HepG2 (cell line): ENCODE data around the gene ANO9. TPM values are rescaled to one million over a fixed set of nuclear protein-coding genes. Genes with fewer than 3 reads are reported as not detected.

Source experiments
- ATAC-seq: fragments of 200-7000 bp; cut with Tn5 transposase; 3 replicates; pipeline ENCODE4 v1.9.1; 2020; ENCODE audit warnings: mild to moderate bottlenecking, moderate library complexity
- Bru-seq: library from RNA; stranded (reverse); fragments of 400-500 nt; gene quantifications from one replicate; lab custom pipeline; 2021; lab: Mats Ljungman, UMichigan
- BruChase-seq, 2 experiments: library from RNA; stranded (reverse); fragments of 400-500 nt; gene quantifications; one replicate each; lab custom pipeline; 2021; lab: Mats Ljungman, UMichigan
- BruUV-seq: library from RNA; stranded (reverse); fragments of 400-500 nt; replicated peaks from 2 replicates; lab custom pipeline; 2021; lab: Mats Ljungman, UMichigan
- CTCF ChIA-PET: fragments of 300-600 bp; formaldehyde crosslinking; extraction: SDS; loops from one replicate; lab custom pipeline; 2021; ENCODE audit warnings: low total read pairs, inconsistent platforms, low intra/inter-chr PET ratio; lab: Yijun Ruan, JAX
- POLR2A ChIA-PET: fragments of 350-600 bp; sonication (Branson Sonifier 250); formaldehyde crosslinking; loops from one replicate; lab custom pipeline; 2020; ENCODE audit warnings: antibody characterized with exemption, inconsistent platforms; lab: Yijun Ruan, JAX
- DNase-seq: peaks from one replicate; pipeline ENCODE4 v3.0.0-alpha.2; 2015; ENCODE audit warnings: low spot score
- FAIRE-seq: peaks from 3 replicates; lab custom pipeline; 2011; peaks lifted over from hg19 to GRCh38; lab: Jason Lieb, UNC
- H2AFZ ChIP-seq: one replicate; pipeline ENCODE4 v1.6.1; 2011; ENCODE audit warnings: low read length, inconsistent platforms
- H3K27ac ChIP-seq: fragments of 300-600 bp; 3 replicates; pipeline ENCODE4 v1.8.0; 2011; ENCODE audit warnings: mixed run types, mild to moderate bottlenecking, mixed read lengths, low read length, inconsistent platforms; ENCODE audit not compliant: insufficient read depth; ENCODE audit errors: extremely low read length
- H3K27me3 ChIP-seq, 2 experiments: fragments of 200-600 bp in 1 of 2; 2 replicates in 1 of 2; 3 replicates in 1 of 2; pipeline versions ENCODE4 v1.6.0 to v1.8.0; 2011; ENCODE audit warnings: low read length in 2 of 2, mild to moderate bottlenecking in 2 of 2, moderate library complexity in 2 of 2, inconsistent platforms in 1 of 2; ENCODE audit not compliant: insufficient read depth in 2 of 2, control insufficient read depth in 1 of 2
- H3K36me3 ChIP-seq, 2 experiments: fragments of 200-600 bp in 1 of 2; replicated peaks in 1 of 2; 2 replicates in 1 of 2; 3 replicates in 1 of 2; pipeline versions ENCODE4 v1.5.1 to v1.8.0; 2011; ENCODE audit warnings: low read length in 2 of 2, inconsistent platforms in 1 of 2; ENCODE audit not compliant: insufficient read depth in 2 of 2, control insufficient read depth in 1 of 2
- H3K4me1 ChIP-seq: 2 replicates; pipeline ENCODE4 v1.5.1; 2012; ENCODE audit warnings: low read length, inconsistent platforms; ENCODE audit not compliant: insufficient read depth
- H3K4me2 ChIP-seq: 2 replicates; pipeline ENCODE4 v1.6.0; 2011; ENCODE audit warnings: low read depth, low read length, inconsistent platforms
- H3K4me3 ChIP-seq, 3 experiments: fragments of 200-600 bp in 1 of 3; sonication (generic), shearing (Covaris generic) in 1 of 3; replicated peaks in 1 of 3; 2 replicates each; pipeline ENCODE4 v1.5.1; 2011 to 2016; ENCODE audit warnings: low read length in 3 of 3, inconsistent platforms in 2 of 3, low read depth in 2 of 3, mild to moderate bottlenecking in 2 of 3, control low read depth in 1 of 3, mixed read lengths in 1 of 3; ENCODE audit not compliant: insufficient read depth in 1 of 3
- H3K79me2 ChIP-seq: one replicate; pipeline ENCODE4 v1.6.1; 2011; ENCODE audit warnings: low read length, inconsistent platforms; ENCODE audit not compliant: insufficient read depth
- H3K9ac ChIP-seq: 2 replicates; pipeline ENCODE4 v1.6.0; 2011; ENCODE audit warnings: mild to moderate bottlenecking, low read depth, low read length, inconsistent platforms; ENCODE audit not compliant: insufficient read depth
- H3K9me3 ChIP-seq: 2 replicates; pipeline ENCODE4 v1.5.1; 2012; ENCODE audit warnings: mild to moderate bottlenecking, low read length
- H4K20me1 ChIP-seq: 2 replicates; pipeline ENCODE4 v1.6.0; 2011; ENCODE audit warnings: inconsistent platforms, mild to moderate bottlenecking, low read length, moderate library complexity; ENCODE audit not compliant: insufficient read depth
- FOXP1 ChIP-seq, 2 experiments: fragments of 450-650 bp in 1 of 2; IDR thresholded peaks; 2 replicates each; pipeline ENCODE4 v1.6.1; 2017 to 2018; ENCODE audit warnings: antibody characterized with exemption in 1 of 2
- LCORL ChIP-seq, 2 experiments: fragments of 450-650 bp in 1 of 2; sonication (generic) in 1 of 2; formaldehyde crosslinking in 1 of 2; IDR thresholded peaks; 2 replicates each; pipeline versions ENCODE4 v1.5.0 to v1.6.1; 2017 to 2020; ENCODE audit warnings: antibody characterized with exemption in 1 of 2, missing genetic modification reagents in 1 of 2
- RBFOX2 ChIP-seq: fragments of 200-400 bp; formaldehyde crosslinking; IDR thresholded peaks from 2 replicates; pipeline ENCODE4 v1.6.1; 2017; ENCODE audit warnings: low read depth, mild to moderate bottlenecking, low read length
- SAP130 ChIP-seq: IDR thresholded peaks from 2 replicates; pipeline ENCODE4 v1.6.1; 2016; ENCODE audit warnings: low read depth
- SMYD3 ChIP-seq: sonication (generic); formaldehyde crosslinking; IDR thresholded peaks from 2 replicates; pipeline ENCODE4 v1.8.1; 2023; ENCODE audit warnings: mild to moderate bottlenecking, missing genetic modification reagents
- ZNF24 ChIP-seq: fragments of 450-650 bp; IDR thresholded peaks from 2 replicates; pipeline ENCODE4 v1.6.1; 2017; ENCODE audit warnings: antibody characterized with exemption, mild to moderate bottlenecking
- ZNF547 ChIP-seq: sonication (generic); formaldehyde crosslinking; IDR thresholded peaks from 2 replicates; pipeline ENCODE4 v1.5.1; 2020; ENCODE audit warnings: mild to moderate bottlenecking, missing genetic modification reagents
- ZNF569 ChIP-seq: sonication (generic); formaldehyde crosslinking; IDR thresholded peaks from 2 replicates; pipeline ENCODE4 v1.5.0; 2020; ENCODE audit warnings: mild to moderate bottlenecking, missing genetic modification reagents, moderate library complexity, borderline replicate concordance
- ZNF891 ChIP-seq: sonication (generic); formaldehyde crosslinking; IDR thresholded peaks from 2 replicates; pipeline ENCODE4 v1.5.0; 2020; ENCODE audit warnings: mild to moderate bottlenecking, missing genetic modification reagents
- WGBS: methylation state at CpG from one replicate; pipeline ENCODE4 v1.1.6; 2017; ENCODE audit warnings: low lambda C conversion rate; 5-methylcytosine and 5-hydroxymethylcytosine counted together
- in situ Hi-C: cut with HindIII; loops from 2 replicates; pipeline ENCODE4 v1.10.0; 2017; ENCODE audit warnings: low pct_unique_long_range_greater_than_20kb; ENCODE audit not compliant: extremely low pct_ligation_motif_present
- intact Hi-C: fragments of 100-400 bp; cut with micrococcal nuclease; formaldehyde crosslinking; loops from one replicate; pipeline ENCODE4 v1.10.0; 2022; ENCODE audit not compliant: unreplicated experiment
- long read RNA-seq, 2 experiments: library from RNA in 1 of 2; library from polyadenylated mRNA in 1 of 2; stranded (forward) in 1 of 2; unstranded in 1 of 2; transcript quantifications; one replicate each; pipeline ENCODE4 v2.0.0, GENCODE V29; 2019 to 2022
- polyA minus RNA-seq, 3 experiments: library from RNA; depleted of rRNA, polyadenylated mRNA; stranded (reverse); fragments of >200 nt; gene quantifications; 2 replicates each; pipeline ENCODE4 v1.2.3, GENCODE V29; 2011; ENCODE audit warnings: low replicate concordance in 1 of 3
- polyA plus RNA-seq, 8 experiments: library from polyadenylated mRNA; depleted of rRNA in 3 of 8; stranded (reverse) in 7 of 8; unstranded in 1 of 8; fragments of >200 nt; fragmentation: Illumina TruSeq in 4 of 8; extraction: Trizol in 4 of 8; gene quantifications; 2 replicates each; pipeline versions ENCODE4 v1.2.1 to v1.2.3, GENCODE V29; 2011 to 2016; ENCODE audit warnings: low read depth in 4 of 8, missing spikeins in 1 of 8, mixed read lengths in 1 of 8; ENCODE audit not compliant: insufficient read depth in 1 of 8
- total RNA-seq, 5 experiments: library from RNA; depleted of rRNA; stranded (reverse); fragments of >200 nt; fragmentation: Illumina TruSeq; extraction: Trizol; gene quantifications; 2 replicates each; pipeline ENCODE4 v1.2.3, GENCODE V29; 2016; ENCODE audit warnings: low read depth in 1 of 5
- TF ChIP-seq, protein P1 (sequence below): sonication (generic); formaldehyde crosslinking; IDR thresholded peaks from 2 replicates; pipeline ENCODE4 v1.4.0; 2020; ENCODE audit warnings: missing genetic modification reagents
- TF ChIP-seq, protein P2 (sequence below): sonication (generic); formaldehyde crosslinking; IDR thresholded peaks from 2 replicates; pipeline ENCODE4 v1.4.0; 2020; ENCODE audit warnings: mild to moderate bottlenecking, missing genetic modification reagents

ANO9 gene, protein sequence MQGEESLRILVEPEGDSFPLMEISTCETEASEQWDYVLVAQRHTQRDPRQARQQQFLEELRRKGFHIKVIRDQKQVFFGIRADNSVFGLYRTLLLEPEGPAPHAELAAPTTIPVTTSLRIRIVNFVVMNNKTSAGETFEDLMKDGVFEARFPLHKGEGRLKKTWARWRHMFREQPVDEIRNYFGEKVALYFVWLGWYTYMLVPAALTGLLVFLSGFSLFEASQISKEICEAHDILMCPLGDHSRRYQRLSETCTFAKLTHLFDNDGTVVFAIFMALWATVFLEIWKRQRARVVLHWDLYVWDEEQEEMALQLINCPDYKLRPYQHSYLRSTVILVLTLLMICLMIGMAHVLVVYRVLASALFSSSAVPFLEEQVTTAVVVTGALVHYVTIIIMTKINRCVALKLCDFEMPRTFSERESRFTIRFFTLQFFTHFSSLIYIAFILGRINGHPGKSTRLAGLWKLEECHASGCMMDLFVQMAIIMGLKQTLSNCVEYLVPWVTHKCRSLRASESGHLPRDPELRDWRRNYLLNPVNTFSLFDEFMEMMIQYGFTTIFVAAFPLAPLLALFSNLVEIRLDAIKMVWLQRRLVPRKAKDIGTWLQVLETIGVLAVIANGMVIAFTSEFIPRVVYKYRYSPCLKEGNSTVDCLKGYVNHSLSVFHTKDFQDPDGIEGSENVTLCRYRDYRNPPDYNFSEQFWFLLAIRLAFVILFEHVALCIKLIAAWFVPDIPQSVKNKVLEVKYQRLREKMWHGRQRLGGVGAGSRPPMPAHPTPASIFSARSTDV
- total RNA-seq (2016; rRNA removed; fragmentation: Illumina TruSeq; extraction: Trizol) (1.5 and 8.9 TPM in 2 replicates), polyA plus RNA-seq (2011; rRNA removed) (14.3 and 19.9 TPM in 2 replicates), polyA minus RNA-seq (2011; rRNA and poly(A)+ RNA removed; ENCODE audit: low replicate concordance) (0.23 and 6.4 TPM in 2 replicates), Bru-seq, nascent RNA (percentile 43 among the genes with signal in this experiment), BruChase-seq, experiment 1, labeled RNA remaining after a 6-hour chase (percentile 64 among the genes with signal in this experiment), BruChase-seq, experiment 2, labeled RNA remaining after a 2-hour chase (percentile 51 among the genes with signal in this experiment)
- total RNA-seq (2016; cell fraction: cytosol; rRNA removed; fragmentation: Illumina TruSeq; extraction: Trizol; ENCODE audit: low read depth), result 1.8 and 2.3 TPM in 2 replicates
- total RNA-seq (2016; cell fraction: insoluble cytoplasmic fraction; rRNA removed; fragmentation: Illumina TruSeq; extraction: Trizol), result 1.2 and 9.2 TPM in 2 replicates
- 1.7 and 2.0 TPM in 2 replicates for total RNA-seq (2016; cell fraction: membrane; rRNA removed; fragmentation: Illumina TruSeq; extraction: Trizol)
- total RNA-seq (2016; cell fraction: nucleus; rRNA removed; fragmentation: Illumina TruSeq; extraction: Trizol), result 14.4 and 16.4 TPM in 2 replicates
- 2.2 and 2.9 TPM in 2 replicates for polyA plus RNA-seq (2011; cell fraction: cytosol; rRNA removed)
- polyA plus RNA-seq (2011; cell fraction: nucleus; rRNA removed), result 267 and 279 TPM in 2 replicates
- 18.3 and 18.6 TPM in 2 replicates for polyA plus RNA-seq (2012)
- polyA plus RNA-seq (2016; cell fraction: cytosol; fragmentation: Illumina TruSeq; extraction: Trizol; ENCODE audit: low read depth), result 0.44 and 0.54 TPM in 2 replicates
- polyA plus RNA-seq (2016; cell fraction: insoluble cytoplasmic fraction; fragmentation: Illumina TruSeq; extraction: Trizol; ENCODE audit: low read depth), result 1.5 and 1.9 TPM in 2 replicates
- 0.82 and 1.0 TPM in 2 replicates for polyA plus RNA-seq (2016; cell fraction: membrane; fragmentation: Illumina TruSeq; extraction: Trizol; ENCODE audit: low read depth)
- polyA plus RNA-seq (2016; cell fraction: nucleus; fragmentation: Illumina TruSeq; extraction: Trizol; ENCODE audit: insufficient read depth, low read depth), result 71.0 and 80.1 TPM in 2 replicates
- 0.97 and 2.5 TPM in 2 replicates for polyA minus RNA-seq (2011; cell fraction: cytosol; rRNA and poly(A)+ RNA removed)
- 14.8 and 15.1 TPM in 2 replicates for polyA minus RNA-seq (2011; cell fraction: nucleus; rRNA and poly(A)+ RNA removed)
- long read RNA-seq, experiment 1, partial matches to known transcripts, result 1 of 3 reads
- long read RNA-seq, experiment 1, other reads (novel, unspliced or antisense), result 2 of 3 reads
- long read RNA-seq, experiment 2, partial matches to known transcripts, result 1 of 10 reads
- long read RNA-seq, experiment 2, other reads (novel, unspliced or antisense), result 8 of 10 reads

DNA sequence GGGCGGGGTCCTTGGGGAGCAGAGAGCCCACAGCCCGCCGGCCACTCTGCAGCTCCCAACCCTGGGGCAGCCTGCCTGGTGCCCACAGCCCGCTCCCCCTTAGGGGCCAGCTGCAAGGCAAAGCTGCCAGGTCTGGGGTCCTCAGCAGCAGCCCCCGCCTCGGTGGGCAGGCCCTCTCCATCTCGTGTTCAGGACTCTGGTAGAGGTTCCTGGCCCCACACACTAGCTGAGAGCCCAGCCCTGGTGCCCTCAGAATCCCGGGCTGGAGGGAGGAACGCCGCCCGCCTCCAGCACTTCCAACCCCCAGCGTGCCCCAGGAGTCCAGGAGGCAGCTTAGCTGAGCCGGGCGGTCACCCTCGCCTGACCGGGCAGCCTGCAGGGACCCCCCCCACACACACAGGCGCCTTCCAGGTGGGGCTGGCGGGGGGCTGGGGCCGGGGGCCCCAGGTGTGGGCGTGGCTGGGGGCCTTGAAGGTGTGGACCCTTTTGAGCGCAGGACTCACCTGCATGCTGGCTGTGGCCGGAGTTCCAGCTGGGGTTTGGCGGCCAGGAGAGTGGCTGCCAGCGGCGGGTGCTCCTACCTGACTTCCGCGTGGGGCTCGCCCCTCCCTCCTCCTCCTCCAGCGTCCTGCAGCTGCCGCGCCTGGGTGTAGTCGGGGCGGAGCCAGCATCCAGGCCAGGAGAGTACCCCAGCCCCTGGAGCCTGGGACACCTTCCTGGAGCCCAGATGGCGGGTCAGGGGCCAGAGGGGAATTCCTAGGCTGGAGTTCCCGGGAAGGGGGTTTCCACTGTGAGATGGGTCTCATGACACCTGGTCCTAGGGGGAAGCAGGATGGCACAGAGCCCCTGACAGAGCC is at the start of gene ANO9:
Gene ANO9 (minus strand): TSS at position 594 of the 857 bp plus-strand sequence. CDS start 85 bp downstream, at position 509.
- WGBS, result 80% methylated on average over 3 of the region's 35 CpGs
- Histone ChIP-seq H3K9ac (peak within 1 kb of the TSS; percentile 49), H3K36me3 (no peaks in the 10 kb centered on the region), H3K27ac (no peak within 1 kb of the TSS), H2AFZ (no peak within 1 kb of the TSS), H3K4me1 (peaks cover 53% of the 10 kb centered on the region), H3K79me2 (no peaks in the 10 kb centered on the region), H3K4me2 (peak within 1 kb of the TSS; percentile 95), H3K9me3 (no peaks in the 10 kb centered on the region), H3K27me3 (no peaks in the 10 kb centered on the region), H4K20me1 (no peaks in the 10 kb centered on the region), H3K4me3 (peak within 1 kb of the TSS; percentile 67 to 77 (median 75))
- in situ Hi-C loops, result loop anchor here (5.0 kb wide), 1 partner anchor 34 kb away; no protein-coding TSS in a partner anchor
- DNase-seq (peak; percentile 39), ATAC-seq (peak; percentile 60), FAIRE-seq (no peak)
- BruUV-seq, result no TSS peak
- intact Hi-C loops, result no loop called here
- POLR2A ChIA-PET, result interaction anchor here (0.8 to 2.5 kb wide), 4 partner anchors 9 to 27 kb away, joined by 3 to 10 read pairs (median 6); partner anchors contain the start of genes PTDSS2 and SIGIRR
- CTCF ChIA-PET, result no interaction called here
- TF ChIP-seq FOXP1 (IDR thresholded peaks at IDR 0.05) (no peak), FOXP1 (CRISPR knock-in tag; IDR thresholded peaks at IDR 0.05) (no peak), ZNF569 (no peak), RBFOX2 (0 out of 2 replicates have a peak, but pooled peaks have one; percentile 35), LCORL (IDR thresholded peaks at IDR 0.05) (no peak), LCORL (CRISPR knock-in tag; IDR thresholded peaks at IDR 0.05) (peak; percentile 29; the same call in 1 of the 2 replicates), ZNF24 (no peak), SAP130 (CRISPR knock-in tag) (peak; percentile 58; the same call in 1 of the 2 replicates), ZNF891 (peak; percentile 50; the same call in 1 of the 2 replicates), ZNF547 (CRISPR knock-in tag) (no peak), SMYD3 (CRISPR knock-in tag) (no peak)
- TF ChIP-seq, protein P1, sequence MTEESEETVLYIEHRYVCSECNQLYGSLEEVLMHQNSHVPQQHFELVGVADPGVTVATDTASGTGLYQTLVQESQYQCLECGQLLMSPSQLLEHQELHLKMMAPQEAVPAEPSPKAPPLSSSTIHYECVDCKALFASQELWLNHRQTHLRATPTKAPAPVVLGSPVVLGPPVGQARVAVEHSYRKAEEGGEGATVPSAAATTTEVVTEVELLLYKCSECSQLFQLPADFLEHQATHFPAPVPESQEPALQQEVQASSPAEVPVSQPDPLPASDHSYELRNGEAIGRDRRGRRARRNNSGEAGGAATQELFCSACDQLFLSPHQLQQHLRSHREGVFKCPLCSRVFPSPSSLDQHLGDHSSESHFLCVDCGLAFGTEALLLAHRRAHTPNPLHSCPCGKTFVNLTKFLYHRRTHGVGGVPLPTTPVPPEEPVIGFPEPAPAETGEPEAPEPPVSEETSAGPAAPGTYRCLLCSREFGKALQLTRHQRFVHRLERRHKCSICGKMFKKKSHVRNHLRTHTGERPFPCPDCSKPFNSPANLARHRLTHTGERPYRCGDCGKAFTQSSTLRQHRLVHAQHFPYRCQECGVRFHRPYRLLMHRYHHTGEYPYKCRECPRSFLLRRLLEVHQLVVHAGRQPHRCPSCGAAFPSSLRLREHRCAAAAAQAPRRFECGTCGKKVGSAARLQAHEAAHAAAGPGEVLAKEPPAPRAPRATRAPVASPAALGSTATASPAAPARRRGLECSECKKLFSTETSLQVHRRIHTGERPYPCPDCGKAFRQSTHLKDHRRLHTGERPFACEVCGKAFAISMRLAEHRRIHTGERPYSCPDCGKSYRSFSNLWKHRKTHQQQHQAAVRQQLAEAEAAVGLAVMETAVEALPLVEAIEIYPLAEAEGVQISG (CRISPR knock-in tag), result no peak
- TF ChIP-seq, protein P2, sequence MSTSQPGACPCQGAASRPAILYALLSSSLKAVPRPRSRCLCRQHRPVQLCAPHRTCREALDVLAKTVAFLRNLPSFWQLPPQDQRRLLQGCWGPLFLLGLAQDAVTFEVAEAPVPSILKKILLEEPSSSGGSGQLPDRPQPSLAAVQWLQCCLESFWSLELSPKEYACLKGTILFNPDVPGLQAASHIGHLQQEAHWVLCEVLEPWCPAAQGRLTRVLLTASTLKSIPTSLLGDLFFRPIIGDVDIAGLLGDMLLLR (CRISPR knock-in tag), result no peak
